Epidermal melanocyte (primary cell): ENCODE results near the gene ADRA2A.

Experiments used
- DNase-seq: peaks from one replicate; pipeline ENCODE4 v3.0.0; 2011; ENCODE audit warnings: low spot score; ENCODE audit not compliant: insufficient read length

ADRA2A gene

DNA sequence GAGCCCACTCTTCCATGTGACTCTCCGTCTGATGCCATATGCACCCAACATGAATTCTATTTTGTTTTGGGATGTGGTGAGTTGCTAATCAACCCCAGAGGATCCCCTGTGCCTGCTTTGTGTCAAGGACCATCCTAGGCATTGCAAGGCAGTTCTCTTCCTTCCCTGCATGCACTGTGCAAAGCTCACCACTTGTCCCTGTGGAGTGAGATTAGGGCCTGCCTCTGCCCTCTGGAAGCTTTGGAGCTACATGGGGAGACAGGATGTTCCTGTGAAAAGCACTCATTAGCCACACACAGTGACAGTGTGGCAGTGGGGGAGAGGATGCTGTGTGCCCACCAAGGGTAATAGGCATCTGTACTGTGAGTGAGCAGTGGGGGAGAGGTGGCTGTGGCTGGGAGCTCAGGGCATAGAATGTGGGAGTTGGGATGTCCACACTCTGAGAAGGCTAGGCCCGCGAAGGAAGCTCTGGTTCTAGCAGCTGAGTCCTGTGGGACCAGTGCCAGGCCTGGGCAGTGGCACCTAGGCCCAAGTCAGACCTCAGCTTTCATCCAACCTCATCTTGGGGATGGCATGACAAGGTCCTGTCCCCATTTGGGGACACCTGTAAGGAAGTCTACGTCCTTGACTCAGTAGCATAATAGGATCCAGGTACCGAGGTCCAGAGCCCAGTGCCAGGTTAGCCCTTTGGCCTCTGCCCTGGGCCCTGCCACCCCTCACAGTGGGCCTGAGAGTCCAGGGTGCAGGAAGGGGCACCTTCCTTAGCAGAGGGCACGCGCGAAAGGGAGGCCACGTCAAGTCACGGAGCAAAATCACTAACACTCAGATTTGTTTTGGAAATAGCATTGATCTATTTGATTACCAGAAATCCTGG lies 6.6 kb downstream of the ADRA2A start:
- DNase-seq = no peak

DNA sequence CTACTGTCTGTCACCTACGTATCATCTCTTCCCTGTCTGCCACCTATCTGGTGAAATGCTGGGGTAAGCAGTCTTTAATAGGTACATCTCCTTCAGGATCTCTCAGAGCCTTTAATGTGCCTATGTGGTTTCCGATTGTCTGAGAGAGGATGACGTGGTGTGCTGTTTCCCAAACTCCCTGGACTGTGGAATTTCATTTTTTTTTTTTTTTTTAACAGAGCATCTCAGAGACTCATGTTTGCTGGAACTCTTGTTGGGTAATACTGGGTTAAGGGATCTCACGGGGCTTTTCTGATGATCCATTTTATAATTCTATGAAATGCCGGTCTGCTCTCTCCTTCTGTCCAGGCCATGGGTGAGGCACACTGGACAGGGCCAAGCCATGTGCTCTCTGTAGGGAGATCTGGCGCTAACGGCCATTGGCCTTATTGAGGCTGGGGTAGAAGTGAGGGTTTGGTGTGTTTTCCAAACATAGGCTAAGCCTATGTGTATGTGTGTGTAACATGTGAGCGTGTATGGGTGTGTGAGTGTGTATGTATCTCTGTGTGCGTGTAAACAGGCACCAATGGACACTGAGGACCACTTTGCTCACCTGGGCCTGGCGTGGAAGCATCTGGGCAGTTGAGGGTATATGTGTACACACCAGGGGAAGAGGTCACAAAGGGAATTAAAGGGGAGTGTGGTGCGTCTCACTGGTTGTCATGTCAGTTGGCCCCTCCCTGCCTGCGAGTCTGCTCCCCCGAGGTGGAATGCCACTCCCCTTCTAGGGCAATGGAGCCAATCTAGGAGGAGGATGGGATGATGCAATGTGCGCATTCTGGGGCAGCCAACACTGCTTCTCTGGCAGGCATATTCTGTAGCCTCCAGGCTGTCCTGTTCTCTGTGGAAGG lies 7.8 kb downstream of the ADRA2A start:
- no peak for DNase-seq

DNA sequence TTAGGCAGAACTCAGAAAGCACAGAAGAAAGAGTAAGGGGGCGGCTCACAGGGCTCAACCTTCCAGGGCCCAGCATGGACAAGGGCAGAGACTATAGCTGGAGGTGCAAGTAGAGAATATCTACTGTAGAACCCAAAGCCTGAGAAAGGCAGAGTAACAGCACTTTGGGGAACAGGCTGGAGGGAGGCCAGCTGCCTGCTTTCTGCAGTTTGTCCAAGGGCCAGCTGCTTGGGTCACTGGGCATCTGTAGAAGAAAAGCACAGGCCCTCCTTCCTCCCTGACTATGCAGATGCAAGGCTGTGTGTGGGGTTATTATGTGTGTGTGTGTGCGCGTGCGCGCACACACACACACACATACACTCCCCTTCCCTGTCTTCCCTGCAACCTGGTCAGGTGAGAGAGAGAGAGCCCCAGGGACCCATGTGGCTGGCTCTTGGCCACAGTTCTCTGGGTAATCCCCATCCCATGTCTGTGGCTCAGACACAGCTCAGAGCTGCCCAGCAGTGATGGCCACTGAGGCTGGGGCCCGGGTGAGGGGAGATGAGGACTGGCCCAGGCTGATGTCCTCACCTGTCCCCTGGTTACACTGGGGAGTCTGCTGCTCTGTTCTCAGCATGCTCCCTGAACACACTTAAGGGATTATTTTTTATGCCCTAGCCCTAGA lies 9.0 kb downstream of the ADRA2A start:
- DNase-seq = no peak

DNA sequence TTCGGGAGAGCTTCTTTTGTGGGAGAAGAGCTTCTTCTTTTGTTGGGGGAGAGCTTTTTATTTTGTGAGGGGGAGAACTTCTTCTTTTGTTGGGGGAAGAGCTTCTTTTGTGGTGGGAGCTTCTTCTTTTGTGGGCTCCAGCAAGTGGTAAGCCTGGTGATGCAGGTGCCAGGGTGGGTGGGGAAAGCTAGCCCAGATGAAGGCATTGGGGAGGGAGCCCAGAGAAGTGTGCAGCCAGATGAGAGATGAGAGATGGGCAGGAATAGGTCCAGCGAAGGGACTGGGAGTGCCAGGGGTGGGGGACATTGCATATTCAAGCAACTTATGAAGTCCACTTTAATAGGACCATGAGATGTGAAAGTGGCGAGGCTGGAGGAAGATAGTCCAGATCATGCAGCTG lies 9.7 kb downstream of the ADRA2A start:
- DNase-seq = no peak

DNA sequence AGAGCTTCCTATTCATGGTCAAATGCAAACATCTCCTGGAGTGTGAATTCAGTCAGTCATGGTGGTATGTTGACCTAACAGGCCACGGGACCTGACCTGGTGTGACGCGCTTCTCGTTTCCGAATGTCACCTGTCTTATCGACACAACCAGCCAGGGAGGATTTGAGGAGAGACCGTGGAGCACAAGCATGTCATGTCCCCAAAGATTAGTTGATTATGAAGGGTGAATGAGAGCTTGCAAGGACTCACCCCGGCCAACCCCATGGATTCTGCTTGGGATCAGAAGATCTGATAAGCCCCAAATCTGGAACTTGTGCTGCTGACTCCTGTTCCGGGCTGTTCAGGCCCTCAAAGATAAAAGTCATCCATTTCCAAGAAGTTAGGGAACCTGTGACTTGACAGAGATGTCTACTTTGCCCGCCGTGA lies 10.5 kb downstream of the ADRA2A start:
- no peak for DNase-seq

DNA sequence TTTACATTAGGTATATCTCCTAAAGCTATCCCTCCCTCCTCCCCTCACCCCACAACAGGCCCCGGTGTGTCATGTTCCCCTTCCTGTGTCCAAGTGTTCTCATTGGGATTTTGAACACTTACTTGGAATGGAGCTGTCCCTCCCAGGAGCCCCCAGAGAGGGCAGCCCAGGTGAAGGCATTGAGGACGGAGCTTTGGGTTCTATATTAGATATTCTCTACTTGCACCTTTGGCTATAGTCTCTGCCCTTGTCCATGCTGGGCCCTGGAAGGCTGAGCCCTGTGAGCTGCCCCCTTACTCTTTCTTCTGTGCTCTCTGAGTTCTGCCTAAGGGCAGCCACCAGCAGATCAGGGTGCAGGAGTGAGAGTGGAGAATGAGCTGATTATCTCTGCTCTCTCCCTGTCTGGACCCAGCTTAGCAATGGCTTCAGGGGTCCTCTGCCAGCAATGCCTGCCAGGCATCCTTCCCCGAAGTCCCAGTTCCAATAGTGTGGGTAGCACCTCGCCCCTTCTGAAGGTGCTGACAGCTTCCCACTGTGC lies 11.2 kb downstream of the ADRA2A start:
- no peak for DNase-seq

DNA sequence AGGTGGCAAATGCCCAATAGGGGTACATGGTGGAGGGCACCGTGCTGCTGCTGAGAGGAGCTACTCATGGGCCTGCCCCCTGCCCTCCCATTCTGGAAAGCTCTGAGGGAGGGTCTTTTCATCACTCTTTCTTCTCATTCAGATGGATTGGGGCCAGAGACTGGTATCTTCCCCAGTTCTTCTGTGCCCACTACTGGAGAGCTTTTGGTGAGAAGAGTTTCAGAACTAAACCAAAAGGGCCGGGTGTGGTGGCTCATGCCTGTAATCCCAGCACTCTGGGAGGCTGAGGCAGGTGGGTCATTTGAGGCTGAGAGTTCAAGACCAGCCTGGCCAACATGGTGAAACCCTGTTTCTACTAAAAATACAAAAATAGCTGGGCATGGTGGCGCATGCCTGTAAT lies 12.5 kb downstream of the ADRA2A start:
- no peak for DNase-seq

DNA sequence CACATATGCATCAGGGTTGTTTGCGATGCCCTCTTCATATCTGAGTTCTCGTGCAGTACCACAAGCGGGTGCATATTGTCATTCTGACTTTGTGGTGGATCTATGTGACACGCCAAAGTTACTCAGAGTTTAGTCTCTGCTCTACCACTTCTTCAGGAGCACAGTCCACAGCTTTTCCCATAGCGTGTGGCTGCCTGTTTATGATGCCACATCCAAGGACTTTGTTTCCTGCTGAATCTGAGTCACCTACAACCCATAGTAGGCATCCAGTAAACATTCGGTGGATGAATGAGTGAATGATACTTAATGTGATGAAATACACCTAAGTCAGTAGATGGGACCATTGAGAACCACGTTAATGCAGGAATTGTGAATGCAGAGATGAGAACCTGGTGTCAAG lies 15.0 kb downstream of the ADRA2A start:
- no peak for DNase-seq

DNA sequence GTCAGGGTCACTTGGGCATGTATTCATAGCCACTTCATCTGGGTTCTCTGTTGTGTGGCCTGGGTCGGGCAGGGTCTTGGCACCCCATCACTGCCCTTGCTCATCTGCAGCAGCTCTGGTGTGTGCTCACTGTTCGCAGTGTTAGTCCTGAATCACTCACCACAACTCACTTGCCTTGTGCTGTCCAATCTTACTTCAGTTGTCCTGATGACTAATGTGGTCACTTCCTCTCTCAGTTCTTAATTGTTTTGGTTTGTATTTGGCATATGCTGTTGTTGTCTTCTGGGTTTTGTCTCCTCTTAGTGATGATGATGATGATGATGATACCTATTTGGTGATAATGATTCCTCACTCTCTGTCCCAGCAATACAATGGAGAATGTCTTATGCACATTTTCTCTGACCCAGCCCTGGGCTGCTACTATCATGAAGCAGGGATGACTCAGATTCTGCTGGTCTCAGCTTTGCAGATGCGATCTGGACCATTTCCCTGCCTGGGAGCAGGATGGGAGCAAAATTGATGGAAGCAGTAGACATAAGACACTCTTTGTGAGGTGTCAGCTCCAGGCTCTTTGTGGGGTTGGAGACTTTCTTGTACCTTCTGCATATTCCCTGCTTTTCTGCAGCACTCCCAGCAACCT lies 17.0 kb downstream of the ADRA2A start:
- no peak for DNase-seq

DNA sequence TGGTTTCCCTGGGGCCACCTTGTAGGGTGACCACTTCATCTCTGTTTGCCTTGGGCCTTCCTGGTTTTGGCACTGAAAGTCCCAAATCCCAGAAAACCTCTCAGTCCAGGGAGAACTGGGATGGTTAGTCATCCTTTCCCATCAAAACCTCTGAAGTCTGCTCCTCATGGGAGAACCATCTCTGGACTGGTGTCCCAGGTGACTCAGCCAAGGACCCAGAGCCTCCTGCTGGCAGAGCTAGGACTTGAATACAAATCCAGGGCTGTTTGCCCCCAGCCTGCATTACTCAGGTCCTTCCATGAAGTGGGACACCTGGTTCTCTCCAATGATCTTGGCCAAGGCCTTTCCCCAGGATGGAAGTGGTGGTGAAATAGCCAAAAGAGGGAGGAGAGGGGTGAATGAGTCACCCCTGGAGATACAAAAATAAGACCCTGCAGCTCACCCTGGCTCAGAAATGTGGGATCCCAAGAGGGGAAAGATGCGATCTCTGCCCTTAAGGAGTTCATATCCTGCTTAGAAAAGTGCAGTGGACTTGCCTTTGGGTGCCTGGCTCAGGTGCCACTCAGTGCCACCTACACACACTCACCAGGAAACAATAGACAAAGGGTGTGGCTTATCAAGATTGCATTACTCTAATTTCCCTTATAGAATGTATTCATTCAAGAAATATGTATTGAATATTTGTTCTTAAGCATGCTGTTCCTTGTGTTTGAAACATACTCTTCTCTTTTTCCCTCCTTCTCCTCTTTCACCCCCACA lies 22.0 kb downstream of the ADRA2A start:
- DNase-seq = no peak

DNA sequence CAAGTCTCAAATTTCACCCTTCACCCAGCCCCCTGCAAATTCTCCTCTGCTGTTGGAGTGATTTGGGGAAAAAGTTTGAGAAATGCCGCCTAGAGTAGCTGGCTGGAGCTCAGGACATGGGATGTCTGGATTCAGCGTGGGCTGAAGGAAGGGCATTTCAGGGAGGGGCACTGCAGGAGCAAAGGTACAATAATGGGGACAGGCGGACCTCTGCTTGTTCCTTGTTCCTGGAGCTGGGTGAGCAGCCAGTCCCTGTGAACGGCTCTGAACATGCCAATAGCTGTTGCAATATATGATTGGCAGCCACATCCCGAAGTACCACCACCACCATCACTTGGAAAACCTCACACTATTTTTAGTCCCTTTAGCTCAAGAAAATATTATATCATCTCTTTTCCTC lies 23.4 kb downstream of the ADRA2A start:
- no peak for DNase-seq

DNA sequence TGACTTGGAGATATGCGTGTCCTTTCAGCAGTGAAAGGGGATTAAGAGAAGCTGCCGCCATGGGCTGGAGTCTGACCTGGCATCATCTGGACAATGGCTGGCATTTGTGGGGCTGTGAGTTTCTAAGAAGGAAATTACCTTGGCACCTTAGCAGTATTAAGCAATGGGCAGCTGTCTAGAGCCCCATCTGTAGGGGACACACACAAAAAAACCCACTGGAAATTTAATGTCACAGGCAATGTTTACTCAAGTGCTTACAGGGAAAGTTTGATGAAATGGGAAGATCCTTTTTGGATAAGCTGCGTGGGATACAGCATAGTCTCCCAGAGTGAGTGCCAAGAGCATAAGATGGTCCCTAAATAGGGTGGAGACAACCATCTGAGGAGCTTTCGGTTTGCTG lies 25.0 kb downstream of the ADRA2A start:
- DNase-seq = no peak

DNA sequence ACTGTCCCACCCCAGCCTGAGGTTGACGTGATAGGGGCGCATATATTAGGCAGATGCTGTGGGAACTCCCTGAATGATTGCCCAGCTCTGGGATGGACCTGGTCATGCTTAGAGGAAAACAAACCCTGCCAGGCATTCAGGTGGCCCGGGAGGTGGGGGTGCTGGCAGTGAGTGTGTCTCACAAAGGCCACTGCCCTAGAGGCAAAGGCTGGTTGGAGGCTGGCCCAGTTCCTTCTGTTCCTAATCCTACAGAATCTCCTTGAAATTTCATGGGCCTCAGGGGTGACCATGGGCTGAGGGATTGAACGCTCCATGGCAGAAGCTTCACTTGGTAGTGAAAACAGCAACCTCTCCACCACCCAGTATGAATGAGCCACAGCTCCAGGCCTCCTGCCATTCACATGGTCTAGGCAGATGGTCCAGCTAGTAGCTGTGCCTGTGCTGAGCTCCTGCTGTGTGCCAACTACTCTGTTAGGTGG lies 25.6 kb downstream of the ADRA2A start:
- DNase-seq = no peak

DNA sequence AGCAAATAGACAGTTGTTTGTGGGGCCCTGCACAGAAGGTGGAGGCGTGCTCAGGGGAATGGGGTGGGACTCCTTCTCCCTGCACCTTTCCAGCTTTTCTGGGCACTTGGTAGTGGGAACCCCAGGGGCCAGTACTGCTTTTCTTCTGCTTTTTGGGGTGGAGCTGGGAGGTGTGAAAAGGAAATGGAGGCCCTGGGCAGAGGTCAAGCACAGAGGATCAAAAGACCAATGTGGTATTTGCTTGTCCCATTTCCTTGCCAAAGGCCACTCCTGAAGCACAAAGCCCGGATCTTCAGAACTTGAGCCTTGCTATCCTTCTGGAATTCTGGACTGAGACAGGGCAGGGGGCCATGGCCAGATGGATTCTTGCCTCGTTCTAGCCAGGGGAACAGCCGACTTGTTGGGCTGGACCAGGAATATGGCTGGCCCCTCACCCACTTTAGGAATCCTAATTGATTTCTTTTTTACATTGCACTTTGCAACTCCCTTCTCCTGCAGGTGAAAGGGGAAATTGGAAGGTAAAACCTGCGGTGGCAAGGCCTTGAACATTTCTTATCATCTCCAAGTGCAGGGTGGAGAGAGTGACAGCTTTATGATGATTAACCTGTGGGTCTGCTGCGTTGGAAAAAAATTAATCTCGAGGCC lies 26.5 kb downstream of the ADRA2A start:
- DNase-seq = no peak

DNA sequence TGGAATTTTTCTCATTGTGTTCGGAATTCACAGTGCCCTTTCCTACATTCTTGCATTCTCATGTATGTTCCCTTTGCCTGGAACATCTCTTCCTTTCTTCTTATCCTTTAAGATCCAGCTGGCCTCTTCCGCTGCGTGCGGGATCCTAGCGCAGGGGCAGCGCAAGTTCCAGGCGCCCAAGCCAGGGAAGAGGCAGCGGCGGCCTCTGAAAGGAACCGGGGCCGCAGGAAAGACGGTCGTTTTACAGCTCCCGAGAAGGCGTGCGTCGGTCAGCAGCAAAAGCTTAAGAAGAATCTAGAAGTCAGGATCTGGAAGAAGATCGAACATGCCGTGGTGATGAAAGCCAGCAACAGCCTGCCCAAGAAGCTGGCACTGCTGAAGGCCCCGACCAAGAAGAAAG lies 28.0 kb downstream of the ADRA2A start:
- DNase-seq = no peak

DNA sequence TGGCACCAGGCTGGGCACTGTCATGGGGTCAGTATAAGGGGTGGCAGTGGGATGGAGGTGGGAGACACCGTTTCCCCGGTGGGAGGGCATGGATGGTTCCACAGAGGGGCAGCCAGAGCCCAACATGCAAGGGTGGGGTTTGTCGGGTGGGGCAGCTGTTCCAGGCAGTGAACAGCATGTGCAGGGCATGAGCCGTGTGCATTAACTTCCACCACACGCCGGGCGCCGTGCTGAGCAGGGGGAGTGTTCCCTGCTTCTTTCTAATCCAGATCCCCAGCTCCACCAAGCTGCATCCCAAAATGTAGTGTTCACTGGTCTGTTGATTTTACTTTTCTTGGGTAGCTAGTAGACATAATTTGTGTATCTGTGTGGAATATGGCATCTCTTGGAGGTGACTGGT lies 29.3 kb downstream of the ADRA2A start:
- no peak for DNase-seq

DNA sequence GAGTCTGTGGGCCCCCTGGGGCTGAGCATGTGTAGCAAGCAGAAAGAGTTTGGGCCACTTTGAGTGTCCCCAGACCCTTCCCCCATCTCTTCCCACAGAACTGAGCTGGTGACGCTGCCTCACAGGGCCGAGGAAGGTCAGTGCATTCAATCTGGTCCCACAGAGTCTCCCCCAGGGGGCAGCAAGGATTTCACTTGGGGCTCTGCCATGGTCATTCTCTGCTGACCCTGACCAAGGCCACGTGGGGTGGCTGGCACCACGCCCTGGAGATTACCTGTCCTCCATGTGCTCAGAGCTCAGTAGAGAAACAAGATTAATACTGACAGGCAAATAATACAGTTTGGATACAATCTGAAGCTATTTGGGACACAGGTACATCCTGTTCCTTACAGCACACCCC lies 30.2 kb downstream of the ADRA2A start:
- no peak for DNase-seq

DNA sequence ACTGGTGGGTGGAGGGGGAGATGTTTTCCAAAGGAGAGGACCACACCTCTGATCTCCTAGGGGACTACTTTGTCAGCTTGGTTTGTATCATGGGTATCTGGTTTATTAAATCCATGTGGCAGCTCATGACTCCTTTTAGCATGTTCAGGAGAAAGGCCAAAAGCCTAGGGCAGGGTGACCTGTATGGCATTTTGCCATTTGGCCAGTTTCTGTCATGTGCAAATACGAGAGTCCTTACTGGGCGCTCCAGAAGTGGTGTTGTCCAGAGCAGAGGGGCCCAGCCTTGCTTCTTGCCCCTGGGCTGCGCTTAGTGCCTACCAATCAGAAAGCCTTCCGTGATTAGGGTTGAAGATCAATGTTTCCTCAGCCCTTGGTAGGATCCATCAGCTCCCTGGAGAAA lies 31.0 kb downstream of the ADRA2A start:
- no peak for DNase-seq

DNA sequence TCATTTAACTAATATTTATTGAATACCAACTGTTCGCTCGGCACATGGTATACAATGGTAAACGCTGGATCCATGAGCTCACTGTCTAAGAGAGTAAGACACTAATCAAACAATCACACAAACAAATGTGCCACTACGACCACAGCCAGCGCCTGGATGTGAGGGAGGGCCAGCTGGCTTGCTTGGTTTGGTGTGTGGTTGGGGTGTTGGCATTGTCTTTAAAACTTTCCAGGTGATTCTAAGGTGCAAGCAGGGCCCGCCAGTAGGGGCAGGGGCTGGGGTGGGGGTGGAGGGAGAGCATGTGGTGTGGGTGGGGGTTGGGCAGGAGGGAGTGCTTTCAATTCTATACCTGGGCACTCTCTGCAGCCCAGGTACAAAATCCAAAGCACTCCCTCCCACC lies 31.6 kb downstream of the ADRA2A start:
- DNase-seq = no peak
